ENCODE measurements around the gene ZC3H7B.
A peak's percentile ranks its signal among the peaks of the same experiment; 100 is the strongest.
"Not testable (repeated sequence)": the region's sequence is repeated elsewhere in the genome, so short reads cannot be mapped to it uniquely, and the experiment has no call there.

ZC3H7B gene

GRCh38 chr22:41383085-41383484, 81.8 kb downstream of the ZC3H7B start:
- DNase-seq, result no peak

- no peak for DNase-seq
Measured at GRCh38 chr22:41384128-41384527, 82.8 kb downstream of the ZC3H7B start.

- DNase-seq, result no peak
Measured at GRCh38 chr22:41387341-41387740, 86.0 kb downstream of the ZC3H7B start.

- DNase-seq, result no peak
Measured at GRCh38 chr22:41394012-41394356, 92.7 kb downstream of the ZC3H7B start.

GRCh38 chr22:41395531-41396240, 94.4 kb downstream of the ZC3H7B start:
- no peak for DNase-seq

- no peak for DNase-seq
Measured at GRCh38 chr22:41397143-41397811, 96.0 kb downstream of the ZC3H7B start.

GRCh38 chr22:41398921-41399320, 97.6 kb downstream of the ZC3H7B start:
- DNase-seq, result no peak

GRCh38 chr22:41401781-41402648, 100.7 kb downstream of the ZC3H7B start:
- DNase-seq, result peak; percentile 93

- DNase-seq, result not testable (repeated sequence)
Measured at GRCh38 chr22:41402851-41403250, 101.5 kb downstream of the ZC3H7B start.

- peak; percentile 50 for DNase-seq
Measured at GRCh38 chr22:41403532-41404318, 102.4 kb downstream of the ZC3H7B start.

- DNase-seq, result no peak
Measured at GRCh38 chr22:41405588-41405987, 104.3 kb downstream of the ZC3H7B start.

- DNase-seq, result no peak
Measured at GRCh38 chr22:41406410-41406809, 105.1 kb downstream of the ZC3H7B start.

- no peak for DNase-seq
Measured at GRCh38 chr22:41407433-41407832, 106.1 kb downstream of the ZC3H7B start.

GRCh38 chr22:41408665-41409064, 107.3 kb downstream of the ZC3H7B start:
- DNase-seq, result no peak
